ENCODE results near the gene RPH3AL. TPM values are rescaled to one million over a fixed set of nuclear protein-coding genes. Genes with fewer than 3 reads are reported as not detected.

The RPH3AL gene
- total and polyA plus RNA-seq, 9 donors, result 5.8 to 43.8 (median 21.0) TPM

DNA sequence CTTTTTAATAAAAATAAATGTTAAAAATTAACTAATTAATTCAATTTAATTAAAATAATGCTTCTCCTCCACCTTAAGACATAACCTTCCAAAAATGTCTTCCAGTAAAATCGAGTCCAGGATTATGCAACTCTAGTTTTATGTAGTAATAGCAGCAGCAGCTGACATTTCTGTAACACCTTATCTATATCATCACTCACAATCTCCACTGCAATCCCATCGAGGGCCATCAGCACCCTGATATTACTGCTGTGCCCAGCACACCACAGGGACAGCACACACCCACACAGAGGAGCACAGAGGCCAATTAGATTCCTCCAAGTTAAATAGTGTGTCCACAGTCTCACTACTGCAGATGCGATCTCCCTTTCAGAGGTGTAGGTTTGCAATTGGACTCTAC, 2.9 kb downstream of the RPH3AL start:
- peaks cover 30% of the 10 kb centered on the region for H3K4me1 ChIP-seq (ENCODE audit: insufficient read depth)
- TF ChIP-seq EP300 (IDR thresholded peaks at IDR 0.05) (no peak), POLR2A (IDR thresholded peaks at IDR 0.05) (no peak)
- TF ChIP-seq, protein P1, sequence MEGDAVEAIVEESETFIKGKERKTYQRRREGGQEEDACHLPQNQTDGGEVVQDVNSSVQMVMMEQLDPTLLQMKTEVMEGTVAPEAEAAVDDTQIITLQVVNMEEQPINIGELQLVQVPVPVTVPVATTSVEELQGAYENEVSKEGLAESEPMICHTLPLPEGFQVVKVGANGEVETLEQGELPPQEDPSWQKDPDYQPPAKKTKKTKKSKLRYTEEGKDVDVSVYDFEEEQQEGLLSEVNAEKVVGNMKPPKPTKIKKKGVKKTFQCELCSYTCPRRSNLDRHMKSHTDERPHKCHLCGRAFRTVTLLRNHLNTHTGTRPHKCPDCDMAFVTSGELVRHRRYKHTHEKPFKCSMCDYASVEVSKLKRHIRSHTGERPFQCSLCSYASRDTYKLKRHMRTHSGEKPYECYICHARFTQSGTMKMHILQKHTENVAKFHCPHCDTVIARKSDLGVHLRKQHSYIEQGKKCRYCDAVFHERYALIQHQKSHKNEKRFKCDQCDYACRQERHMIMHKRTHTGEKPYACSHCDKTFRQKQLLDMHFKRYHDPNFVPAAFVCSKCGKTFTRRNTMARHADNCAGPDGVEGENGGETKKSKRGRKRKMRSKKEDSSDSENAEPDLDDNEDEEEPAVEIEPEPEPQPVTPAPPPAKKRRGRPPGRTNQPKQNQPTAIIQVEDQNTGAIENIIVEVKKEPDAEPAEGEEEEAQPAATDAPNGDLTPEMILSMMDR (IDR thresholded peaks at IDR 0.05), result no peak

DNA sequence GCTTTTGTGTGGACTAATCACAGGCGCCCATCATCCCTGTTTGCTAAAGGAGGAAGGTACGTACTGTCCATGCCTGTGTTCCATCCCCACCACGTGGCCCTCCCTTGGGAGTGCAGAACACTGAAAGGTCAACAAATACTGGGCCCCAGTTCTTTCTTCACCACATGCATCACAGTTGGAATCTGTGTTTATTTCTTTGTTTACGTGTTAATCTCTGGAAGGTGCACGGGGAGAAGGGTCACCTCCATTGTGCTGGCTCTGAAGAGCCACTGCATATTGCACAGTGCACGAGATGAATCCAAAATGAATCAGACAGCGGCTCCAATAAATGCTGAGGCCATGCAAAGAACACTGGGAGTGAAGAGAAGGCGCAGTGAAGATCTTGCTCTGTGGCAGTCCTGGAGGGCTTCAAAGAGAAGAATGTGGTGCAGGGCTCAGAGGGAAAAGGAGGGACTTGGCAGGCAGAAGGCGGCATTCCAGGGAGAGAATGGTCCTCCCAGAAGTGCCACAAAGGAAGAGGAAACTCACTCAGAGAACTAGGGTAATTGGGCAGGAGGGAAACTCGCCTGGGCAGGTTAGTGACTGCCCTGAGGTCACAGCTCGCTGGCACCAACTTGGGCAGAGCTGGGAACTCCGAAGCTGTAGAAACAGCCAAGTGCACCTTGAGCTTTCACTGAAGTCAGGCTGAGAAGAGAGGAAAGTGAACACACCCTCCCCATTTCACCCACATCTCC, 3.7 kb downstream of the RPH3AL start:
- no peaks in the 10 kb centered on the region for H3K9me3 ChIP-seq
- DNase-seq, result peak in 1 of 5 donors; percentile 56
- 70 to 77% (median 72%) methylated on average over 12 of the region's 12 CpGs for WGBS, 3 donors
- H3K27ac ChIP-seq, result no peak overlapping the region
- intact Hi-C loops (cut with DNase I), result no loop called here
- no peak overlapping the region for H3K4me3 ChIP-seq
- H3K27me3 ChIP-seq, result no peaks in the 10 kb centered on the region
- TF ChIP-seq POLR2A (IDR thresholded peaks at IDR 0.05) (no peak), EP300 (IDR thresholded peaks at IDR 0.05) (no peak)
- TF ChIP-seq, protein P1 (IDR thresholded peaks at IDR 0.05), result no peak
- H3K36me3 ChIP-seq, result no peaks in the 10 kb centered on the region
- peaks cover 30% of the 10 kb centered on the region for H3K4me1 ChIP-seq (ENCODE audit: insufficient read depth)

More for the DNA sequence above, 2.9 kb downstream of the RPH3AL start:
- no peak for DNase-seq
- intact Hi-C loops (cut with DNase I), result no loop called here
- H3K27ac ChIP-seq, result no peak overlapping the region
- H3K4me3 ChIP-seq, result no peak overlapping the region
- H3K36me3 ChIP-seq, result no peaks in the 10 kb centered on the region
- no peaks in the 10 kb centered on the region for H3K9me3 ChIP-seq
- 74 to 80% (median 74%) methylated on average over 3 of the region's 3 CpGs for WGBS, 3 donors
- no peaks in the 10 kb centered on the region for H3K27me3 ChIP-seq

DNA sequence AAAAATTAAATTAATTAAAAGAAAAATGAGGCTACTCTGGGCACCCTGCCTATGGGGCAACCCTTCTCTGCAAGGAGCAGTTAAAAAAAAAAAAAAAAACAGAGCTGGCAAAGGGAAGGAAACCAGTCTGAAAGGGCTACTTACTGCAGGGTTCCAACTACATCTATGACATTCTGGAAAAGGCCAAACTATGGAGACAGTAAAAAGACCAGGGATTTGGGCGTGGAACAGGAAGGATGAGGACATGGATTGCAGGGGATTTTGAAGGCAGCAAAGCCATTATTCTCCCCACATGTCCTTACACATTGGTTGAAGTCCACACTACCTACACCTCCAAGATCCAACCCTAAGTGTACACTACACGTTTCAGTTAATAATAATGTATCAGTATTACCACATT, 4.6 kb downstream of the RPH3AL start:
- 49 to 54% (median 53%) methylated on average over 2 of the region's 2 CpGs for WGBS, 3 donors
- intact Hi-C loops (cut with DNase I), result no loop called here
- Histone ChIP-seq H3K27me3 (no peaks in the 10 kb centered on the region), H3K4me3 (no peak overlapping the region), H3K9me3 (no peaks in the 10 kb centered on the region), H3K4me1 (ENCODE audit: insufficient read depth) (peaks cover 30% of the 10 kb centered on the region), H3K27ac (no peak overlapping the region), H3K36me3 (no peaks in the 10 kb centered on the region)
- DNase-seq, result no peak
- TF ChIP-seq, protein P1 (IDR thresholded peaks at IDR 0.05), result no peak
- TF ChIP-seq EP300 (IDR thresholded peaks at IDR 0.05) (no peak), POLR2A (IDR thresholded peaks at IDR 0.05) (no peak)

DNA sequence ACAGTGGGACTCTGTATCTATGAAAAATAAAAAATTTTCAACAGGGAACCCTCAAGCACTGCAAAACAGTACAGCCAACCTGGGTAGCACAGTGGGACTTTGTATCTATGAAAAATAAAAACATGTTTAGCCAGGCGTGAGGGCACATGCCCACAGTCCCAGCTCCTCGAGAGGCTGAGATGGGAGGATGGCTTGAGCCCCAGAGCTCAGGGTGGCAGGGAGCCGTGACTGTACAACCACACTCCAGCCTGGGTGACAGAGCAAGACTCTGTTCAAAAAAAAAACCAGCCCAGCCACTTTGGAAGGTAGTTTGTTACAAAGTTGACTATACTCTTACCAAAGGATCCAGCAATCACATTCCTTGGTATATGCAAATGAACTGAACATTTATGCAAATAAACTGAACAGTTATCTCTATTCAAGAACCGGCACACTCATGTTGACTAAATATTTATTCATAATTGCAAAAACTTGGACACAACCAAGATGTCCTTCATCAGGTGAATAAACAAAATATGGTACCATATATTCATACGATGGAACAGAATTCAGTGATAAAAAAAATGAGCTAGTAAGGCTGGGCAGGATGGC, 5.2 kb downstream of the RPH3AL start:
- no peak for DNase-seq
- H3K4me3 ChIP-seq, result no peak overlapping the region
- intact Hi-C loops (cut with DNase I), result no loop called here
- 61 to 72% (median 68%) methylated on average over 5 of the region's 5 CpGs for whole genome bisulfite sequencing, 3 donors
- no peaks in the 10 kb centered on the region for H3K27me3 ChIP-seq
- TF ChIP-seq POLR2A (IDR thresholded peaks at IDR 0.05) (no peak), EP300 (IDR thresholded peaks at IDR 0.05) (no peak)
- TF ChIP-seq, protein P1 (IDR thresholded peaks at IDR 0.05), result no peak
- H3K27ac ChIP-seq, result no peak overlapping the region
- no peaks in the 10 kb centered on the region for H3K36me3 ChIP-seq
- peaks cover 30% of the 10 kb centered on the region for H3K4me1 ChIP-seq (ENCODE audit: insufficient read depth)
- H3K9me3 ChIP-seq, result no peaks in the 10 kb centered on the region

All from ovary (tissue), 9 donors.